Osteoblast (primary cell): ENCODE data around the gene TCF7L2. TPM values are rescaled to one million over a fixed set of nuclear protein-coding genes. Genes with fewer than 3 reads are reported as not detected.

ENCODE experiments used
- DNase-seq: peaks from one replicate; pipeline ENCODE4 v3.0.0; 2011; ENCODE audit warnings: low spot score, mixed read lengths; ENCODE audit not compliant: insufficient read length; ENCODE audit errors: missing footprints
- H2AFZ ChIP-seq: 2 replicates; pipeline ENCODE4 v1.6.0; 2011; ENCODE audit warnings: mild to moderate bottlenecking, low read length
- H3K27ac ChIP-seq: 2 replicates; pipeline ENCODE4 v1.5.1; 2011; ENCODE audit warnings: mild to moderate bottlenecking, low read depth, low read length, moderate library complexity
- H3K27me3 ChIP-seq: 2 replicates; pipeline ENCODE4 v1.6.0; 2012; ENCODE audit warnings: mild to moderate bottlenecking, control low read depth, inconsistent platforms, low read length, moderate library complexity; ENCODE audit not compliant: insufficient read depth
- H3K36me3 ChIP-seq: 2 replicates; pipeline ENCODE4 v1.5.1; 2011; ENCODE audit warnings: mild to moderate bottlenecking, low read length, control low read depth, moderate library complexity; ENCODE audit not compliant: insufficient read depth
- H3K4me1 ChIP-seq: 2 replicates; pipeline ENCODE4 v1.5.1; 2011; ENCODE audit warnings: mild to moderate bottlenecking, low read length, control low read depth, moderate library complexity; ENCODE audit not compliant: insufficient read depth
- H3K4me2 ChIP-seq: 2 replicates; pipeline ENCODE4 v1.6.0; 2011; ENCODE audit warnings: mild to moderate bottlenecking, low read length; ENCODE audit not compliant: insufficient read depth
- H3K4me3 ChIP-seq: fragments of 200-600 bp; sonication (generic); 3 replicates; pipeline ENCODE4 v1.5.1; 2012; ENCODE audit warnings: mild to moderate bottlenecking, low read length, inconsistent platforms; ENCODE audit not compliant: insufficient read depth
- H3K79me2 ChIP-seq: 2 replicates; pipeline ENCODE4 v1.6.0; 2012; ENCODE audit warnings: mild to moderate bottlenecking, low read length, control low read depth, inconsistent platforms; ENCODE audit not compliant: insufficient read depth
- H3K9me3 ChIP-seq: 2 replicates; pipeline ENCODE4 v1.5.1; 2011; ENCODE audit warnings: low read depth, low read length, control low read depth
- H4K20me1 ChIP-seq: 2 replicates; pipeline ENCODE4 v1.6.0; 2012; ENCODE audit warnings: mild to moderate bottlenecking, low read length, control low read depth; ENCODE audit not compliant: insufficient read depth
- total RNA-seq: library from RNA; depleted of rRNA; stranded (reverse); fragments of >200 nt; gene quantifications from 2 replicates; pipeline ENCODE4 v1.2.3, GENCODE V29; 2012
- TF ChIP-seq, protein P1 (sequence below): IDR thresholded peaks from 2 replicates; pipeline ENCODE4 v1.5.1; 2011; ENCODE audit warnings: mild to moderate bottlenecking, low read depth, low read length, moderate library complexity; ENCODE audit errors: extremely low read depth

Gene TCF7L2
- total RNA-seq, 1 donor, result 9.0 TPM

DNA sequence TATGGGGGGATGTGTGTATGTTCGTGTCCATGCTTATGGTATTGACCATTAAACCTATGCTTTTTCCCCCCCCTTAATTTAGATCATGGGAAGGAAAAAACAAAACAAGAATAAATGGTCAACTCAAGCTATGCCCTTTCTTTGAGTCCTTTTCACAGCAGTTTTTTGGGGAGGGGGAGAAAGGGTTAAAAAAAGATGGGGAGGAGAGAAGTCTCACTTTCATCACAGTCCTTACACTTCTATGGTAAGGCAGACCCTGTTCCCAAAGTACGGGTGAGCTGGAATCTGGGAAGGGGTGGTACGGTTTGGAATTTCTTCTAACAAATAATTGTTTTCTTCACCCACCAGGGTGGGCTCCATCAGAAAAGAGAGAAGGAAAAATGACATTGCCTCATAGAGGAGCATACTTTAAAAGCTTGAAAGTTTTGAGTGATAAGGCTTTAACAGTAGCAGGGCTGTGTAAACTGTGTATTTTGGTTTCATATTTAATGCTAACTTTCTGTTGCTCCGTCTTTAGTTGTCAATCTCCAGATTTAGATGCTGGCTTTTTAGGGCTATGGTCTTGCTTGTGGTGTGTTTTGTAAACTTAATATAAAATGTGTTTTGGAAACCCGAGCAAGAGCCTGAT, 180.1 kb downstream of the TCF7L2 start:
- no peak for DNase-seq
- H3K4me2 ChIP-seq, result no peak overlapping the region
- H2AFZ ChIP-seq, result no peak overlapping the region
- H3K36me3 ChIP-seq, result no peaks in the 10 kb centered on the region
- peaks cover 38% of the 10 kb centered on the region for H4K20me1 ChIP-seq
- no peaks in the 10 kb centered on the region for H3K9me3 ChIP-seq
- no peak overlapping the region for H3K27ac ChIP-seq
- TF ChIP-seq, protein P1, sequence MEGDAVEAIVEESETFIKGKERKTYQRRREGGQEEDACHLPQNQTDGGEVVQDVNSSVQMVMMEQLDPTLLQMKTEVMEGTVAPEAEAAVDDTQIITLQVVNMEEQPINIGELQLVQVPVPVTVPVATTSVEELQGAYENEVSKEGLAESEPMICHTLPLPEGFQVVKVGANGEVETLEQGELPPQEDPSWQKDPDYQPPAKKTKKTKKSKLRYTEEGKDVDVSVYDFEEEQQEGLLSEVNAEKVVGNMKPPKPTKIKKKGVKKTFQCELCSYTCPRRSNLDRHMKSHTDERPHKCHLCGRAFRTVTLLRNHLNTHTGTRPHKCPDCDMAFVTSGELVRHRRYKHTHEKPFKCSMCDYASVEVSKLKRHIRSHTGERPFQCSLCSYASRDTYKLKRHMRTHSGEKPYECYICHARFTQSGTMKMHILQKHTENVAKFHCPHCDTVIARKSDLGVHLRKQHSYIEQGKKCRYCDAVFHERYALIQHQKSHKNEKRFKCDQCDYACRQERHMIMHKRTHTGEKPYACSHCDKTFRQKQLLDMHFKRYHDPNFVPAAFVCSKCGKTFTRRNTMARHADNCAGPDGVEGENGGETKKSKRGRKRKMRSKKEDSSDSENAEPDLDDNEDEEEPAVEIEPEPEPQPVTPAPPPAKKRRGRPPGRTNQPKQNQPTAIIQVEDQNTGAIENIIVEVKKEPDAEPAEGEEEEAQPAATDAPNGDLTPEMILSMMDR, result no peak
- no peaks in the 10 kb centered on the region for H3K27me3 ChIP-seq
- H3K4me1 ChIP-seq, result peaks cover 24% of the 10 kb centered on the region
- no peak overlapping the region for H3K4me3 ChIP-seq
- peaks cover 10% of the 10 kb centered on the region for H3K79me2 ChIP-seq

- Histone ChIP-seq H3K9me3 (no peaks in the 10 kb centered on the region), H2AFZ (no peak overlapping the region), H3K27me3 (no peaks in the 10 kb centered on the region), H3K36me3 (no peaks in the 10 kb centered on the region), H3K4me3 (peak overlapping the region; percentile 28), H3K79me2 (peaks cover 11% of the 10 kb centered on the region), H4K20me1 (peaks cover 38% of the 10 kb centered on the region), H3K4me1 (peaks cover 24% of the 10 kb centered on the region), H3K27ac (peak overlapping the region; percentile 27), H3K4me2 (peak overlapping the region; percentile 69)
- TF ChIP-seq, protein P1, result no peak
- DNase-seq, result peak; percentile 87
Observed at GRCh38 chr10:113131613-113132261, 181.7 kb downstream of the TCF7L2 start.

- Histone ChIP-seq H3K79me2 (peaks cover 8% of the 10 kb centered on the region), H3K27ac (no peak overlapping the region), H3K4me1 (peaks cover 19% of the 10 kb centered on the region), H4K20me1 (peaks cover 33% of the 10 kb centered on the region), H3K4me2 (no peak overlapping the region), H3K36me3 (no peaks in the 10 kb centered on the region), H3K4me3 (no peak overlapping the region), H3K9me3 (no peaks in the 10 kb centered on the region), H2AFZ (no peak overlapping the region), H3K27me3 (no peaks in the 10 kb centered on the region)
- TF ChIP-seq, protein P1, result no peak
- DNase-seq, result no peak
Observed at GRCh38 chr10:113132591-113133121, 182.6 kb downstream of the TCF7L2 start.

DNA sequence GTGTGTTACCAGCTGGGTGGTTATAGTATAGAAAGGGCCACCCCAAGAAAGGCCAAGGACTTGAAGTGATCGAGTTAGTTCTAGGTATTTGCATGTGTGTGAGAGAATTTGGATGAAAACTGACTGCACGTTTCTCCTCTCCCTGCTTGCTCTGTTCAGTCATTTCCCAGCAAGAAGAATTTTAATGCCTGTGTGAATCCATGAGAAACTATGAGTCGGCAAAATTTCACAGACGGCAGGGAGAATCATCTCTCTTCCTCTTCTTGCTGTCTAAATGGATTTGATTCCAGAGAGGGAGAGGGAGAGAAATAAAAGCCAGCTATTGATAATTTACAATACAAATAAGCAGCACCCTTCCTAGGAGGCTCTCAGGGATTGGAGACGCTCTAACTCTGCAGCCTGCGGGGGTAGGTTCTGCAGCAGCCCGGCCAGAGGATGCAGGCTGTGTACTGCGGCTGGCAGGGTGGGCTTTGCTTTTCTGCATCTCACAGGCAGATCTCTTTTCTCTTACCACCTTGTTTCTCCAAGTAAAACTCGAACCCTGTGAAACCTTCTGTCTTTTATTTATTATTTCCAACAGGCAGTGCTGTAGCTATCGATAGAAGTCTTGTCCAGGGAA, 183.6 kb downstream of the TCF7L2 start:
- no peaks in the 10 kb centered on the region for H3K36me3 ChIP-seq
- TF ChIP-seq, protein P1, result no peak
- no peak overlapping the region for H2AFZ ChIP-seq
- no peaks in the 10 kb centered on the region for H3K27me3 ChIP-seq
- no peak overlapping the region for H3K4me2 ChIP-seq
- H3K4me1 ChIP-seq, result peaks cover 19% of the 10 kb centered on the region
- no peak overlapping the region for H3K4me3 ChIP-seq
- peaks cover 8% of the 10 kb centered on the region for H3K79me2 ChIP-seq
- peak overlapping the region; percentile 44 for H3K27ac ChIP-seq
- no peaks in the 10 kb centered on the region for H3K9me3 ChIP-seq
- DNase-seq, result no peak
- peaks cover 26% of the 10 kb centered on the region for H4K20me1 ChIP-seq
